Heart right ventricle (tissue), 16 donors: ENCODE data around the gene PIWIL1. TPM values are rescaled to one million over a fixed set of nuclear protein-coding genes. Genes with fewer than 3 reads are reported as not detected.

Experiments
- ATAC-seq, 8 donors: fragments of 200-7000 bp; cut with Tn5 transposase; one replicate each; pipeline ENCODE4 v1.9.1; 2020; ENCODE audit warnings: mild to moderate bottlenecking in 8 of 8, moderate library complexity in 8 of 8, moderate number of reproducible peaks in 1 of 8
- DNase-seq, 2 donors: peaks; one replicate each; pipeline ENCODE4 v3.0.0-alpha.2; 2020
- H3K27ac ChIP-seq, 10 donors: fragments of 200-600 bp; sonication (generic) in 2 of 10; one replicate each; pipeline versions ENCODE4 v1.5.0 to v1.8.0; 2020 to 2022; ENCODE audit warnings: mild to moderate bottlenecking in 3 of 10
- H3K27me3 ChIP-seq, 7 donors: fragments of 200-600 bp; one replicate each; pipeline ENCODE4 v1.8.0; 2021 to 2022; ENCODE audit warnings: mild to moderate bottlenecking in 2 of 7
- H3K36me3 ChIP-seq, 9 donors: fragments of 200-600 bp; sonication (generic) in 1 of 9; one replicate each; pipeline versions ENCODE4 v1.5.0 to v1.8.0; 2020 to 2022; ENCODE audit warnings: mild to moderate bottlenecking in 2 of 9
- H3K4me1 ChIP-seq, 9 donors: fragments of 200-600 bp; sonication (generic) in 1 of 9; one replicate each; pipeline versions ENCODE4 v1.5.0 to v1.8.0; 2020 to 2022; ENCODE audit warnings: mild to moderate bottlenecking in 4 of 9
- H3K4me3 ChIP-seq, 10 donors: fragments of 200-600 bp; sonication (generic) in 2 of 10; one replicate each; pipeline versions ENCODE4 v1.5.0 to v1.8.0; 2020 to 2022; ENCODE audit warnings: mild to moderate bottlenecking in 7 of 10, moderate library complexity in 2 of 10
- H3K9me3 ChIP-seq, 11 donors: fragments of 200-600 bp in 10 of 11; sonication (generic) in 2 of 11; one replicate each; pipeline versions ENCODE4 v1.5.0 to v1.8.0; 2013 to 2022; ENCODE audit warnings: mild to moderate bottlenecking in 2 of 11, control low read depth in 1 of 11, moderate library complexity in 1 of 11
- WGBS, 2 donors: extraction: QIAGEN DNeasy Blood & Tissue Kit; methylation state at CpG; one replicate each; pipeline ENCODE4 v1.1.7; 2013; ENCODE audit warnings: inconsistent platforms in 1 of 2; 5-methylcytosine and 5-hydroxymethylcytosine counted together
- intact Hi-C, 10 donors: fragments of 100-400 bp; cut with DNase I; formaldehyde crosslinking; loops; one replicate each; pipeline versions ENCODE4 v1.11.1 to v1.14.2; 2022
- polyA plus RNA-seq, 2 donors: library from polyadenylated mRNA; stranded (reverse); fragments of 200-250 nt; gene quantifications; one replicate each; pipeline ENCODE4 v1.2.3, GENCODE V29; 2013
- total RNA-seq, 10 donors: library from RNA; stranded (reverse); fragmentation: NEBNext Ultra II Directional in 3 of 10; extraction: Animal tissue kit (Norgen Biotek cat#: 25700) in 3 of 10; gene quantifications; one replicate each; pipeline versions ENCODE4 v1.2.1 to v1.2.4, GENCODE V29; 2021 to 2023
- TF ChIP-seq, protein P1 (sequence below), 9 donors: fragments of 200-600 bp; sonication (generic) in 2 of 9; IDR thresholded peaks; one replicate each; pipeline versions ENCODE4 v1.5.0 to v1.8.0; 2021 to 2022; ENCODE audit warnings: antibody characterized with exemption in 9 of 9, mild to moderate bottlenecking in 5 of 9, moderate library complexity in 1 of 9
- donor health status: Arrhythmogenic right ventricular cardiomyopathy.
- donor health status: ischemic (EF 13 %, LVEDD 7.1; RV severe dilation, severe dysfunction).
- donor health status: healthy with polysubstance abuse.
- donor health status: DM: no; HTN: yes; CAD: no.
- donor health status: DM: no; HTN: no; CAD: no.
- donor health status: ischemic (EF 25% LVEDD 6.9; RV normal size, moderate dysfunction).
- donor health status: ischemic (EF 25% LVEDD 5.7; RV mildly dilated, moderate dysfunction).
- donor health status: healthy.
- donor health status: DM: yes; HTN: yes; CAD: no.
- donor health status: Ischemic cardiomyopathy.
- donor health status: ischemic (EF 35%, LVEDD 5.7; RV mildly dilated, moderate dysfunction).
- donor health status: nonischemic (EF 11% LVEDD 7.7; RV severe dilation, severe dysfunction).
- donor health status: DM: yes; HTN: yes; CAD: no.
- donor health status: PGD.
- donor health status: ischemic (EF 29% LVEDD 5.4; RV normal size, mild dysfunction).
- donor health status: nonischemic (EF 23%, LVEDD 6.1; RV moderate dilation, normal function).

The PIWIL1 gene
- total and polyA plus RNA-seq, 12 donors, result 0.01 TPM; not detected in 11

DNA sequence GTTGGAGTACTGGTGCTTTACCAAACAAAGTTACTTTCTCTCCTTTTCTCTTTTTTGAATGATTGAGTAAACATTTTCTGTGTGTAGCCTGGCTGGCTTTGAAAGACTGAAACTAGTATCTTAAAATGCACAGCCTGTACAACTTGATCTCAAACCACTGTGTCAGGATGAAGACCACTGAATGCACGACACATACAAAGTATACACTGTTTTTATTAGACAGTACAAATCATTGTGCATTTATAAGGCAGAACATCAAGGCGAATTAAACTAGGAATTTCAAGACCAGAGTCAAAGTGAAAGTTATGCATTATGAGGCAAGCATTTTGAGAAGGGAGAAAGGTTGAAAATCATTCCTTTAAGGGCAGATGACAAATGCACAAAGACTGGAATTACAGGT, 59.0 kb downstream of the PIWIL1 start:
- DNase-seq, result no peak

DNA sequence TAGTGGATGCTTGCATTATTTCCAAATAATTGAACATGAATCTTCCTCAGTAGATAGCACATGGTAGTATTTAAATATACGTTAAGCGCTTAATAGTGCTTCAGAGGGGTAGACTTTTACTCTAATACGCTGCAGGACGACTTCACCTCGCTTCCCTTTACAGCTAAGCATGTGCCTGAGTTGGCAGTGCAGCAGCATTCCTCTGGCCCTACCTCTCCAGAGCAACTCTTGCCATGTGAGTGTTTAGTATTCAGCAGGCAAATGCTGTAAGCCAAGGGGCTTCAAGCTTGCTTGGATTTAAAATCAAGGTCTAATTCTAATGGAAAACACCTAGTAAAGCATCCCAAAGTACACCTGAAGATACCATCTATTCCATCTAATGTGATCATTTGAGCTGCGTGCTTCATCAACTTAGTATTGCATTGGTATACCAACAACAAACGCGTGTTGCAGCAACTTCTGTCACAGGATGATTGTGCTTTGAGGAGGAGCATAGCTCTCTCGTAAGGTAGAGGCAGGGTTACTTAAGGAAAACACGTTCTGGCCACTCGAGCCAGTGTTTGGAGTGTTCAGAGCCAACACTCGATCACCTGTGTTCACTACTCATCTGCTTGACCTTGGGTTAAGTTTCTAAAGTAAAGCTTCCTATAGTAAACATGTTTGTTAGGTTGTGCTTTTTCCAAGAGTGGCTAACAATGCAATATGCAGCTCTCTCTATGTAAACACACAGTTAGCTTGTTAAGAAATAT, 60.6 kb downstream of the PIWIL1 start:
- WGBS, 2 donors, result 68 to 69% methylated on average over 12 of the region's 12 CpGs
- no peaks in the 10 kb centered on the region for H3K9me3 ChIP-seq
- H3K4me3 ChIP-seq, result no peak overlapping the region
- H3K36me3 ChIP-seq, result no peaks in the 10 kb centered on the region
- DNase-seq, result no peak
- H3K4me1 ChIP-seq, result no peaks in the 10 kb centered on the region
- TF ChIP-seq, protein P1, sequence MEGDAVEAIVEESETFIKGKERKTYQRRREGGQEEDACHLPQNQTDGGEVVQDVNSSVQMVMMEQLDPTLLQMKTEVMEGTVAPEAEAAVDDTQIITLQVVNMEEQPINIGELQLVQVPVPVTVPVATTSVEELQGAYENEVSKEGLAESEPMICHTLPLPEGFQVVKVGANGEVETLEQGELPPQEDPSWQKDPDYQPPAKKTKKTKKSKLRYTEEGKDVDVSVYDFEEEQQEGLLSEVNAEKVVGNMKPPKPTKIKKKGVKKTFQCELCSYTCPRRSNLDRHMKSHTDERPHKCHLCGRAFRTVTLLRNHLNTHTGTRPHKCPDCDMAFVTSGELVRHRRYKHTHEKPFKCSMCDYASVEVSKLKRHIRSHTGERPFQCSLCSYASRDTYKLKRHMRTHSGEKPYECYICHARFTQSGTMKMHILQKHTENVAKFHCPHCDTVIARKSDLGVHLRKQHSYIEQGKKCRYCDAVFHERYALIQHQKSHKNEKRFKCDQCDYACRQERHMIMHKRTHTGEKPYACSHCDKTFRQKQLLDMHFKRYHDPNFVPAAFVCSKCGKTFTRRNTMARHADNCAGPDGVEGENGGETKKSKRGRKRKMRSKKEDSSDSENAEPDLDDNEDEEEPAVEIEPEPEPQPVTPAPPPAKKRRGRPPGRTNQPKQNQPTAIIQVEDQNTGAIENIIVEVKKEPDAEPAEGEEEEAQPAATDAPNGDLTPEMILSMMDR (IDR thresholded peaks at IDR 0.05), result no peak
- intact Hi-C loops, result loop anchor here in 1 of 10 donors (5.0 kb wide), 1 partner anchor 414 kb away; no protein-coding TSS in a partner anchor
- peaks cover 0 to 38% (median 10%) of the 10 kb centered on the region in 7 donors for H3K27me3 ChIP-seq
- peak in 3 of 8 donors; percentile 42 to 68 (median 65) for ATAC-seq
- H3K27ac ChIP-seq, result no peak overlapping the region

More for the DNA sequence above, 59.0 kb downstream of the PIWIL1 start:
- Histone ChIP-seq H3K4me3 (no peak overlapping the region), H3K27me3 (peaks cover 0 to 22% (median 9%) of the 10 kb centered on the region in 7 donors), H3K36me3 (no peaks in the 10 kb centered on the region), H3K27ac (no peak overlapping the region), H3K9me3 (no peaks in the 10 kb centered on the region), H3K4me1 (no peaks in the 10 kb centered on the region)
- ATAC-seq, result no peak
- intact Hi-C loops, result loop anchor here in 1 of 10 donors (5.0 kb wide), 1 partner anchor 416 kb away; no protein-coding TSS in a partner anchor
- TF ChIP-seq, protein P1 (IDR thresholded peaks at IDR 0.05), result no peak
- 76 to 80% methylated on average over 2 of the region's 2 CpGs for WGBS, 2 donors

DNA sequence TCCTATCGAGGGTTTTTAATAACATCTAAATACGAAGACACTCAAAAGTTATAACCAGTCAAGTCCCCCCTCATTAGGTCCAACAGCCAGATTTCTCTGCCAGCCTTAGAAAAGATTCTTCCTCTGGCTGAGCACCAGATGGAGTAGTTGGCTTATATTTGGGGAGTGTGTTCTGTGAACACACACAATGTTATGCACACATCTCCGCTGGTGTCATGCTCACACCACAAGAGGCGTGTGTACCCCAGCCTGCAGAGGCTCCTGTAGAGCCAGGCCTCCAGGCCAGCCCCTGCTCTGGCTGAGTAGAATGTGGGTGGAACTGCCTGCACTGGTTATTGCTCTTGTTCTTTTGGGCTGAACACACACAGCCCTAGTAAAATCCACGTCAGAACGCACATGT, 64.0 kb downstream of the PIWIL1 start:
- Histone ChIP-seq H3K4me1 (no peaks in the 10 kb centered on the region), H3K4me3 (no peak overlapping the region), H3K27me3 (peaks cover 0 to 47% (median 19%) of the 10 kb centered on the region in 7 donors), H3K9me3 (no peaks in the 10 kb centered on the region), H3K36me3 (no peaks in the 10 kb centered on the region), H3K27ac (no peak overlapping the region)
- TF ChIP-seq, protein P1 (IDR thresholded peaks at IDR 0.05), result peak in 7 of 9 donors; percentile 22 to 57 (median 45)
- ATAC-seq (peak in 3 of 8 donors; percentile 47 to 70 (median 51)), DNase-seq (no peak)
- 61 to 69% methylated on average over 6 of the region's 6 CpGs for WGBS, 2 donors
- intact Hi-C loops, result loop anchor here (1.0 to 5.0 kb wide), 3 partner anchors 346 to 347 kb away; no protein-coding TSS in a partner anchor

DNA sequence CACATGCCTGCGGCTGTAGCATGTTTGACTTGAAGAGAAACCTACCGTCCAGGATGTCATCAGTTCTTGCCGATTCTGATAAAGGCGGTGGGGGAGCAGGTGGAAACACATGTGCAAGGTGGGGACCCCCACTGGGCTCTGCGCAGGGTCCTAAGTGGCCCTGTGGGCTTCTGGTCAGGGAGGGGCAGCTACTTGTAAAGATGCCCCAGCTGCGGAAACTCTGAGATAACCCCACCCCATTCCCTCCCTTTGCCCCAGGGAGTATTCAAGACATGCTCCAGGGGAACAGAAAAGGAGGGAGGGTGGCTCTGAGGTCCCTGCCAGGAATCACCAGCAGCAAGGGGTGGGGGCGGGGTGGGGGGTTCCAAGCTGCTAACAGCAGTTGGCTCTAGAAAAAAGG, 67.6 kb downstream of the PIWIL1 start:
- Histone ChIP-seq H3K27me3 (peaks cover 0 to 47% (median 15%) of the 10 kb centered on the region in 7 donors), H3K4me1 (no peaks in the 10 kb centered on the region), H3K27ac (no peak overlapping the region), H3K9me3 (no peaks in the 10 kb centered on the region), H3K4me3 (no peak overlapping the region), H3K36me3 (no peaks in the 10 kb centered on the region)
- 15 to 24% methylated on average over 7 of the region's 7 CpGs for WGBS, 2 donors
- TF ChIP-seq, protein P1 (IDR thresholded peaks at IDR 0.05), result no peak
- intact Hi-C loops, result loop anchor here in 1 of 10 donors (5.0 kb wide), 1 partner anchor 48 kb away; no protein-coding TSS in a partner anchor
- DNase-seq (no peak), ATAC-seq (no peak)
